ENCODE measurements around the gene CCL25.
"Not testable (repeated sequence)": the region's sequence is repeated elsewhere in the genome, so short reads cannot be mapped to it uniquely, and the experiment has no call there.

CCL25 gene

GRCh38 chr19:8020681-8021080 lies 31.9 kb upstream of the CCL25 start:
- no peak overlapping the region for H3K4me3 ChIP-seq (ENCODE audit: low read depth, low read length)
- POLR2A ChIA-PET = no interaction called here
- no peak for TF ChIP-seq CTCF (IDR thresholded peaks at IDR 0.05; ENCODE audit: insufficient read depth, low read length, missing control alignments)
- no peak for DNase-seq (ENCODE audit: low read depth, low spot score)
- CTCF ChIA-PET = no interaction called here

GRCh38 chr19:8021374-8021773 lies 31.2 kb upstream of the CCL25 start:
- DNase-seq (ENCODE audit: low read depth, low spot score) = no peak
- no peak for TF ChIP-seq CTCF (IDR thresholded peaks at IDR 0.05; ENCODE audit: insufficient read depth, low read length, missing control alignments)
- POLR2A ChIA-PET = no interaction called here
- H3K4me3 ChIP-seq (ENCODE audit: low read depth, low read length) = no peak overlapping the region
- CTCF ChIA-PET = no interaction called here

GRCh38 chr19:8022275-8022674 lies 30.3 kb upstream of the CCL25 start:
- DNase-seq (ENCODE audit: low read depth, low spot score) = no peak
- POLR2A ChIA-PET = no interaction called here
- CTCF ChIA-PET = no interaction called here
- no peak for TF ChIP-seq CTCF (IDR thresholded peaks at IDR 0.05; ENCODE audit: insufficient read depth, low read length, missing control alignments)
- no peak overlapping the region for H3K4me3 ChIP-seq (ENCODE audit: low read depth, low read length)

- DNase-seq (ENCODE audit: low read depth, low spot score) = no peak
- ChIA-PET POLR2A (no interaction called here), CTCF (no interaction called here)
- no peak overlapping the region for H3K4me3 ChIP-seq (ENCODE audit: low read depth, low read length)
- no peak for TF ChIP-seq CTCF (IDR thresholded peaks at IDR 0.05; ENCODE audit: insufficient read depth, low read length, missing control alignments)
Measured at GRCh38 chr19:8023371-8023770, 29.2 kb upstream of the CCL25 start.

- CTCF ChIA-PET = not testable (repeated sequence)
Measured at GRCh38 chr19:8024256-8024655, 28.3 kb upstream of the CCL25 start.

GRCh38 chr19:8025316-8025715 lies 27.2 kb upstream of the CCL25 start:
- CTCF ChIA-PET = no interaction called here
- no peak for DNase-seq (ENCODE audit: low read depth, low spot score)
- POLR2A ChIA-PET = no interaction called here
- H3K4me3 ChIP-seq (ENCODE audit: low read depth, low read length) = no peak overlapping the region
- TF ChIP-seq CTCF (IDR thresholded peaks at IDR 0.05; ENCODE audit: insufficient read depth, low read length, missing control alignments) = no peak

More at GRCh38 chr19:8024256-8024655, 28.3 kb upstream of the CCL25 start:
- H3K4me3 ChIP-seq (ENCODE audit: low read depth, low read length); POLR2A ChIA-PET; DNase-seq (ENCODE audit: low read depth, low spot score): not testable (repeated sequence)

GRCh38 chr19:8028951-8029491 lies 23.5 kb upstream of the CCL25 start:
- ChIA-PET CTCF (interaction anchor here (1.6 kb wide), 1 partner anchor 27 kb away, joined by 9 read pairs; no protein-coding TSS in a partner anchor), POLR2A (no interaction called here)
- no peak for DNase-seq (ENCODE audit: low read depth, low spot score)
- no peak for TF ChIP-seq CTCF (IDR thresholded peaks at IDR 0.05; ENCODE audit: insufficient read depth, low read length, missing control alignments)
- H3K4me3 ChIP-seq (ENCODE audit: low read depth, low read length) = no peak overlapping the region

Measured in AG04449 (cell line).